Kidney (tissue), 14 donors: ENCODE results near the gene DSCAM. TPM values are rescaled to one million over a fixed set of nuclear protein-coding genes. Genes with fewer than 3 reads are reported as not detected.

Experiments
- DNase-seq, 5 donors: peaks; one replicate each; pipeline ENCODE4 v3.0.0-alpha.2; 2013 to 2020
- FAIRE-seq: peaks from 2 replicates; lab custom pipeline; 2012; peaks lifted over from hg19 to GRCh38; lab: Jason Lieb, UNC
- H3K27ac ChIP-seq, 2 donors: one replicate each; pipeline ENCODE4 v1.7.0; 2013; ENCODE audit warnings: low read depth in 2 of 2, low read length in 2 of 2, inconsistent platforms in 1 of 2
- H3K27me3 ChIP-seq: one replicate; pipeline ENCODE4 v1.7.1; 2013; ENCODE audit warnings: low read length, inconsistent platforms; ENCODE audit not compliant: control insufficient read depth, insufficient read depth
- H3K36me3 ChIP-seq, 3 donors: one replicate each; pipeline versions ENCODE4 v1.7.0 to v1.7.1; 2013; ENCODE audit warnings: low read length in 3 of 3, control low read depth in 1 of 3, inconsistent platforms in 1 of 3; ENCODE audit not compliant: insufficient read depth in 3 of 3, control insufficient read depth in 2 of 3
- H3K4me1 ChIP-seq, 3 donors: one replicate each; pipeline versions ENCODE4 v1.7.0 to v1.7.1; 2013; ENCODE audit warnings: low read length in 3 of 3, inconsistent platforms in 1 of 3, low read depth in 1 of 3; ENCODE audit not compliant: control insufficient read depth in 2 of 3, insufficient read depth in 2 of 3
- H3K4me3 ChIP-seq, 3 donors: one replicate each; pipeline versions ENCODE4 v1.7.0 to v1.8.1; 2013; ENCODE audit warnings: low read length in 3 of 3, control low read depth in 1 of 3, inconsistent platforms in 1 of 3
- H3K9ac ChIP-seq, 3 donors: one replicate each; pipeline versions ENCODE4 v1.7.0 to v1.7.1; 2013; ENCODE audit warnings: low read length in 3 of 3, control low read depth in 1 of 3, inconsistent platforms in 1 of 3
- H3K9me3 ChIP-seq, 3 donors: one replicate each; pipeline versions ENCODE4 v1.7.0 to v1.7.1; 2013; ENCODE audit warnings: low read length in 3 of 3, control low read depth in 1 of 3, inconsistent platforms in 1 of 3; ENCODE audit not compliant: control insufficient read depth in 2 of 3, insufficient read depth in 1 of 3
- intact Hi-C: fragments of 100-400 bp; cut with DNase I; formaldehyde crosslinking; loops from one replicate; pipeline ENCODE4 v1.11.1; 2022
- polyA plus RNA-seq: library from polyadenylated mRNA; stranded (reverse); fragments of 350-450 nt; fragmentation: Illumina TruSeq; extraction: RNeasy Lipid Tissue Mini Kit (QIAGEN cat#74804); gene quantifications from one replicate; pipeline ENCODE4 v1.2.3, GENCODE V29; 2014; ENCODE audit warnings: low read depth, low replicate concordance; ENCODE audit not compliant: insufficient read depth
- total RNA-seq: library from RNA; stranded (reverse); fragmentation: NEBNext Ultra II Directional; extraction: Animal tissue kit (Norgen Biotek cat#: 25700); gene quantifications from one replicate; pipeline ENCODE4 v1.2.1, GENCODE V29; 2021
- TF ChIP-seq, protein P1 (sequence below): IDR thresholded peaks from 3 replicates; pipeline ENCODE4 v1.5.1; 2012; ENCODE audit warnings: mild to moderate bottlenecking, moderate library complexity, borderline replicate concordance; ENCODE audit not compliant: insufficient read depth; ENCODE audit errors: extremely low read depth
- donor health status: control.
- donor health status: control.
- donor health status: control.
- donor health status: control.
- donor health status: control.
- donor health status: DM: yes; HTN: yes; CAD: no.
- donor health status: Normal renal cell carcinoma (clear cell type).

Gene DSCAM
- total and polyA plus RNA-seq, 2 donors from 2014 or later, result not detected

DNA sequence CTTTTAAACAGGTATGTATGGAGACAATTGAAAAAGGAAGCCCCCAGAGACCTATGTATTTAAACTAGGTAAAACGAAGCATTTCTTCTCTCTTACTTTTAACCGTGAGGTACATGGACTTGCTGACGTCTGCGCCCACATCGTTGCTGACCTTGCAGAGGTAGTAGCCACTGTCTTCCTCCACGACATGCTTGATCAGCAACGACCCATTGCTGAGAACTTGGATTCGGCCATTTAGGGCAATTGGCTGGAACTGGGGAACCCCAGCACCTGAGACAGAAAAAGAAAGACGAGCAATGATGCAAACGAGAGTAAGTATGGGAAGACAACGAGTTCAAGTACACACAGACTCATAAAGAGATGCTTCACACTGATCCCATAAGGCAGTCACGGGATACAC is 571.0 kb downstream of the DSCAM start:
- H3K36me3 ChIP-seq, result no peaks in the 10 kb centered on the region
- H3K4me1 ChIP-seq, result no peaks in the 10 kb centered on the region
- H3K4me3 ChIP-seq, result no peak overlapping the region
- peaks cover 0 to 2% (median 0%) of the 10 kb centered on the region in 3 donors for H3K9me3 ChIP-seq
- TF ChIP-seq, protein P1, sequence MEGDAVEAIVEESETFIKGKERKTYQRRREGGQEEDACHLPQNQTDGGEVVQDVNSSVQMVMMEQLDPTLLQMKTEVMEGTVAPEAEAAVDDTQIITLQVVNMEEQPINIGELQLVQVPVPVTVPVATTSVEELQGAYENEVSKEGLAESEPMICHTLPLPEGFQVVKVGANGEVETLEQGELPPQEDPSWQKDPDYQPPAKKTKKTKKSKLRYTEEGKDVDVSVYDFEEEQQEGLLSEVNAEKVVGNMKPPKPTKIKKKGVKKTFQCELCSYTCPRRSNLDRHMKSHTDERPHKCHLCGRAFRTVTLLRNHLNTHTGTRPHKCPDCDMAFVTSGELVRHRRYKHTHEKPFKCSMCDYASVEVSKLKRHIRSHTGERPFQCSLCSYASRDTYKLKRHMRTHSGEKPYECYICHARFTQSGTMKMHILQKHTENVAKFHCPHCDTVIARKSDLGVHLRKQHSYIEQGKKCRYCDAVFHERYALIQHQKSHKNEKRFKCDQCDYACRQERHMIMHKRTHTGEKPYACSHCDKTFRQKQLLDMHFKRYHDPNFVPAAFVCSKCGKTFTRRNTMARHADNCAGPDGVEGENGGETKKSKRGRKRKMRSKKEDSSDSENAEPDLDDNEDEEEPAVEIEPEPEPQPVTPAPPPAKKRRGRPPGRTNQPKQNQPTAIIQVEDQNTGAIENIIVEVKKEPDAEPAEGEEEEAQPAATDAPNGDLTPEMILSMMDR, result no peak
- H3K27ac ChIP-seq, result no peak overlapping the region
- H3K27me3 ChIP-seq, result no peaks in the 10 kb centered on the region
- no peak overlapping the region for H3K9ac ChIP-seq
- DNase-seq (no peak), FAIRE-seq (no peak)
- intact Hi-C loops, result no loop called here

- H3K9me3 ChIP-seq, result no peaks in the 10 kb centered on the region
- H3K27ac ChIP-seq, result no peak overlapping the region
- H3K36me3 ChIP-seq, result no peaks in the 10 kb centered on the region
- intact Hi-C loops, result no loop called here
- FAIRE-seq, result no peak
- H3K4me3 ChIP-seq, result no peak overlapping the region
- H3K27me3 ChIP-seq, result no peaks in the 10 kb centered on the region
- no peaks in the 10 kb centered on the region for H3K4me1 ChIP-seq
- DNase-seq, result no peak
- TF ChIP-seq, protein P1, result no peak
- H3K9ac ChIP-seq, result no peak overlapping the region
Observed at GRCh38 chr21:40272037-40272436, 574.9 kb downstream of the DSCAM start.

DNA sequence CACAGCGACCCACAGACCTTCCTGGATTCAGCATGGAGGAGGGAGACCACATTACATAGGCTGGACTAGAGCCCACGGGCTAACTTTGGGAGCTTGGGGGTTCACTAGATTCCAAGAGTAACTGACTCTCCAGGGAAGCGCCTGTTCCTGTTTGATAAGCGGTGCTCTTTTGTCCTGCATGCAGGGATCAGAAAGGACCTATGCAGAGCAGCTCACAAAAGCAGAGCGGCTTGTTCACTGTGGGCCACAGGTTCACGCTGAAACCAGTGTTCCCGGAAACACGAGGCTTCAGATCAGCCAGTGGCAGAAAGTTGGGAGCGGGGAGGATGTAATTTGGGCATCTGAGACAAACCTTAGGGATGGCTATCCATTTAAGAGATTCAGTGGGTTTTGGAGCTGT is 575.8 kb downstream of the DSCAM start:
- FAIRE-seq (no peak), DNase-seq (no peak)
- intact Hi-C loops, result no loop called here
- Histone ChIP-seq H3K4me1 (no peaks in the 10 kb centered on the region), H3K36me3 (no peaks in the 10 kb centered on the region), H3K27ac (no peak overlapping the region), H3K9me3 (no peaks in the 10 kb centered on the region), H3K4me3 (no peak overlapping the region), H3K27me3 (no peaks in the 10 kb centered on the region), H3K9ac (no peak overlapping the region)
- TF ChIP-seq, protein P1, result no peak

- FAIRE-seq (no peak), DNase-seq (peak in 1 of 5 donors; percentile 31)
- intact Hi-C loops, result no loop called here
- Histone ChIP-seq H3K4me1 (no peaks in the 10 kb centered on the region), H3K9me3 (no peaks in the 10 kb centered on the region), H3K27me3 (no peaks in the 10 kb centered on the region), H3K4me3 (no peak overlapping the region), H3K36me3 (no peaks in the 10 kb centered on the region), H3K27ac (no peak overlapping the region), H3K9ac (no peak overlapping the region)
- TF ChIP-seq, protein P1, result no peak
Observed at GRCh38 chr21:40270047-40270446, 576.9 kb downstream of the DSCAM start.
